Measurements from ENCODE around the gene ACADSB. TPM values are rescaled to one million over a fixed set of nuclear protein-coding genes. Genes with fewer than 3 reads are reported as not detected.

ACADSB gene
- total and polyA plus RNA-seq, 7 donors: 9.8 to 50.1 (median 37.4) TPM

DNA sequence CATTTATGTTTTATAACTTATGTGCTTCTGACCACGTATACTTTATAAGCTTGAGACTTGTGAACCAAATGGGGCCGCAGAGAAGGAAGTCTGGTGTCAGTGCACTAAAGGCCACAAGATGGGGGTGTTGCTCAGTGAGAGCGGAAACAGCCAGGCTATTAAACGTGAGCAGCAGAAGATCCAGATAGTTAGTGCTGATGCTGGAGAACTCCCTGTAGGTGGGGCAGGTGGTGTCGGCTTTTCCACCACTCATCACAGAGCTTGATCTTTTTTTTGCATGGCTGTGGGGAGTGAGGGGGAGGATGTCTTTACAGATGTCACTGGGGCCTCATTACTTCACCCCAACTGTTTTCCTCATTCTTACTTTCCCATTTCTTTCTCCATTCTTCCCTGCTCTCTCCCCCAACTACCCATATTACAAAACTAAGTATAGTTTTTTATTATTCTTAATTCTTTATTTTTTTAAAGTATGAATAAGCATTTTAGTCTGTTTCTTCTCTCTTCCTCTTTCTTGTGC, 34.7 kb downstream of the ACADSB start:
- TF ChIP-seq, protein P1, sequence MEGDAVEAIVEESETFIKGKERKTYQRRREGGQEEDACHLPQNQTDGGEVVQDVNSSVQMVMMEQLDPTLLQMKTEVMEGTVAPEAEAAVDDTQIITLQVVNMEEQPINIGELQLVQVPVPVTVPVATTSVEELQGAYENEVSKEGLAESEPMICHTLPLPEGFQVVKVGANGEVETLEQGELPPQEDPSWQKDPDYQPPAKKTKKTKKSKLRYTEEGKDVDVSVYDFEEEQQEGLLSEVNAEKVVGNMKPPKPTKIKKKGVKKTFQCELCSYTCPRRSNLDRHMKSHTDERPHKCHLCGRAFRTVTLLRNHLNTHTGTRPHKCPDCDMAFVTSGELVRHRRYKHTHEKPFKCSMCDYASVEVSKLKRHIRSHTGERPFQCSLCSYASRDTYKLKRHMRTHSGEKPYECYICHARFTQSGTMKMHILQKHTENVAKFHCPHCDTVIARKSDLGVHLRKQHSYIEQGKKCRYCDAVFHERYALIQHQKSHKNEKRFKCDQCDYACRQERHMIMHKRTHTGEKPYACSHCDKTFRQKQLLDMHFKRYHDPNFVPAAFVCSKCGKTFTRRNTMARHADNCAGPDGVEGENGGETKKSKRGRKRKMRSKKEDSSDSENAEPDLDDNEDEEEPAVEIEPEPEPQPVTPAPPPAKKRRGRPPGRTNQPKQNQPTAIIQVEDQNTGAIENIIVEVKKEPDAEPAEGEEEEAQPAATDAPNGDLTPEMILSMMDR (IDR thresholded peaks at IDR 0.05): peak; percentile 27
- 30 to 35% (median 30%) methylated on average over 5 of the region's 5 CpGs for WGBS, 3 donors
- no peaks in the 10 kb centered on the region for H3K9me3 ChIP-seq
- no peaks in the 10 kb centered on the region for H3K4me1 ChIP-seq
- H3K36me3 ChIP-seq (ENCODE audit: insufficient read depth in 1 of 2, low read depth in 1 of 2): peaks cover 6 to 59% of the 10 kb centered on the region in 2 donors
- DNase-seq (no peak), ATAC-seq (no peak)
- intact Hi-C loops (cut with DNase I): loop anchor here in 1 of 2 donors (5.0 kb wide), 1 partner anchor 514 kb away; no protein-coding TSS in a partner anchor
- H3K27ac ChIP-seq: no peak overlapping the region
- no peak overlapping the region for H3K4me3 ChIP-seq
- H3K27me3 ChIP-seq (ENCODE audit: insufficient read depth in 3 of 3, low read length in 2 of 3): no peaks in the 10 kb centered on the region

GRCh38 chr10:123044391-123044790, 35.6 kb downstream of the ACADSB start:
- Histone ChIP-seq H3K27me3 (ENCODE audit: insufficient read depth in 3 of 3, low read length in 2 of 3) (no peaks in the 10 kb centered on the region), H3K36me3 (ENCODE audit: insufficient read depth in 1 of 2, low read depth in 1 of 2) (peaks cover 6 to 69% of the 10 kb centered on the region in 2 donors), H3K4me1 (no peaks in the 10 kb centered on the region), H3K9me3 (no peaks in the 10 kb centered on the region), H3K27ac (no peak overlapping the region), H3K4me3 (no peak overlapping the region)
- WGBS, 3 donors: 87 to 95% (median 94%) methylated on average over 2 of the region's 2 CpGs
- DNase-seq (no peak), ATAC-seq (no peak)
- intact Hi-C loops (cut with DNase I): loop anchor here in 1 of 2 donors (5.0 kb wide), 1 partner anchor 513 kb away; no protein-coding TSS in a partner anchor
- TF ChIP-seq, protein P1 (IDR thresholded peaks at IDR 0.05): no peak

GRCh38 chr10:123045961-123046731, 37.3 kb downstream of the ACADSB start:
- H3K9me3 ChIP-seq: no peaks in the 10 kb centered on the region
- 88 to 93% (median 92%) methylated on average over 4 of the region's 4 CpGs for WGBS, 3 donors
- H3K36me3 ChIP-seq (ENCODE audit: insufficient read depth in 1 of 2, low read depth in 1 of 2): peaks cover 6 to 79% of the 10 kb centered on the region in 2 donors
- no peaks in the 10 kb centered on the region for H3K4me1 ChIP-seq
- ATAC-seq (no peak), DNase-seq (no peak)
- no peak overlapping the region for H3K4me3 ChIP-seq
- H3K27me3 ChIP-seq (ENCODE audit: insufficient read depth in 3 of 3, low read length in 2 of 3): no peaks in the 10 kb centered on the region
- intact Hi-C loops (cut with DNase I): no loop called here
- no peak overlapping the region for H3K27ac ChIP-seq
- TF ChIP-seq, protein P1 (IDR thresholded peaks at IDR 0.05): no peak

- TF ChIP-seq, protein P1 (IDR thresholded peaks at IDR 0.05): no peak
- intact Hi-C loops (cut with DNase I): no loop called here
- ATAC-seq (no peak), DNase-seq (no peak)
- Histone ChIP-seq H3K4me1 (no peaks in the 10 kb centered on the region), H3K9me3 (no peaks in the 10 kb centered on the region), H3K36me3 (ENCODE audit: insufficient read depth in 1 of 2, low read depth in 1 of 2) (peaks cover 0 to 23% of the 10 kb centered on the region in 2 donors), H3K4me3 (no peak overlapping the region), H3K27ac (no peak overlapping the region), H3K27me3 (ENCODE audit: insufficient read depth in 3 of 3, low read length in 2 of 3) (no peaks in the 10 kb centered on the region)
- WGBS, 3 donors: 94 to 98% (median 95%) methylated on average over 3 of the region's 3 CpGs
Observed at GRCh38 chr10:123057968-123058367, 49.2 kb downstream of the ACADSB start.

Measured in psoas muscle (tissue), 8 donors.